NCI-H1105 treated with DMSO at 0.1 percent for 48 hours (cell line): Measurements from ENCODE around the gene ZBTB49.

ENCODE experiments used
- DNase-seq: peaks from one replicate; lab custom pipeline; 2025; lab: John Stamatoyannopoulos, UW

Gene ZBTB49

DNA sequence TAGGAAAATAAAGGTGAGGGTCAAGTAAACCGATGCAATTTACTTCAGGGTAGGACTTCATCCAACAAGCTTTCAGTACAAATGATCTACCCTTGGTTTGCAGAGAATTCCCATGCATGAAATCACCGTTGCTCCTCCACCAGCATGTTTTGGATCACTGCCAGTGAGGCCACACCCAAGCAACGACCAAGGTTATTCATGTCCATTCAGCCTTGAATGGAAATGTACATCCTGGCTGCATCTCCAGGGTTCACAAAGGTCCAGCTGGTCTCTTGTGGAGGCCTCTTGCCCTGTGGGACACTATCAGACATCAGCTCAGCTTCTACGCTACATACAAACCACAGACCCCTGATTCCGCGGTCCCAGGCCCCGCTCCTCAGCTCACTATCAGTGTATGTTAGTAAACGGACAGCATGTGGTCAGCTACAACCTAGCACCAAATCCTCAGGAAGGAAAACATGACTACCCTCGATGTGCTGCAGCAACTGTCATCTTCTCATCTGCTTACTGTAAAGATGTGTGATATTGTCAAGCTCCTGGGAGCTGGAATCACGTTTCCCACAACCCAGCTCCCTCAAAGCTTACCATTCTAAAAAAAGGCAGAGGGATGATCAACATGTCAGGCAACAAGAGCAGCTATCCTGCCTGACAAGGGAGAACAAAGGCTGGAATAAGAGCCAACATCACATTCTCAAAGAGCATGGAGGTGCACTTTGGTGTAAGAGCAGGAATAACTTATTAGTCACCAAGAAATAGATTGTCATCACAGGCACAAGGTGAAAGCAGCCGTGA, 5.0 kb upstream of the ZBTB49 start:
- DNase-seq = no peak

- DNase-seq = no peak
Measured at GRCh38 chr4:4288098-4288497, 2.0 kb upstream of the ZBTB49 start.

GRCh38 chr4:4289055-4289454, 996 bp upstream of the ZBTB49 start:
- DNase-seq = no peak

- DNase-seq = no peak
Measured at GRCh38 chr4:4289597-4289940, 482 bp upstream of the ZBTB49 start.

GRCh38 chr4:4293279-4293678, 3.2 kb downstream of the ZBTB49 start:
- DNase-seq = no peak

DNA sequence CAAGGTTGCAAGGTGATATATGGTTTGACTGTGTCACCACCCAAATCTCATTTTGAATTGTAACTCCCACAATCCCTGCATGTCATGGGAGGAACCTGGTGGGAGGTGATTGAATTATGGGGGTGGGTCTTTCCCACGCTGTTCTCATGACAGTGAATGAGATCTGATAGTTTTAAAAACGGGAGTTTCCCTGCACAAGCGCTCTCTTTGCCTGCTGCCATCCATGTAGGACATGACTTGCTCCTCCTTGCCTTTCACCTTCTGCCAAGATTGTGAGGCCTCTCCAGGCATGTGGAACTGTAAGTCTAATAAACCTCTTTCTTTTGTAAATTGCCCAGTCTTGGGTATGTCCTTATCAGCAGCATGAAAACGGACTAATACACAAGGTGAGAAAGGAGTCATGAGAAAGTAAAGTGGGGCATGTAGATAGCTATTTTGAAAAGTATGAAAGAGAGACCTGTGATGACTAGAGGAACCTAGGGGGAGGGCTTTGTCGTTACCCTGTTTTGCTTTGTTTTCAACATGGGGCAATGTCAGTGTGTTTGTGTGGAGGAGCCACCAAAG, 6.3 kb downstream of the ZBTB49 start:
- no peak for DNase-seq

DNA sequence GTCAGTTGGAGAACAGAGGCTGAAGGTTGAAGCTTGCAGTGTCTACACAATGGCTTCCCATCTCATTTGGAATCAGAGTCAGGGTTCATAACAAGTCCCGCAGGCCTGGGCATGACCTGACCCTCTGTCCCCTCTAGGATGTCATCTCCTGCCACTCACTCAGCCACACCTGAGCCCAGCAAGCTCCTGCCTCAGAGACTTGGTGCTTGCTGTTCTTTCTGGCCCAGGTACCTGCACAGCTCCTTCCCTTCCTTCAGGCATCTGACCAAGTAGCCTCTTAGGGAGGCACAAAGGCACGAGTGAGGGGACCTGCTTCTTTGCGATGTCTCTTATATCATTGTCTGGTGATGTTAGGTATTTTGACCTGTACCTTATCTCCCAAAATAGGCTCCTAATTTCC, 9.0 kb downstream of the ZBTB49 start:
- no peak for DNase-seq

- no peak for DNase-seq
Measured at GRCh38 chr4:4302001-4302400, 11.9 kb downstream of the ZBTB49 start.

- no peak for DNase-seq
Measured at GRCh38 chr4:4302416-4302815, 12.4 kb downstream of the ZBTB49 start.

DNA sequence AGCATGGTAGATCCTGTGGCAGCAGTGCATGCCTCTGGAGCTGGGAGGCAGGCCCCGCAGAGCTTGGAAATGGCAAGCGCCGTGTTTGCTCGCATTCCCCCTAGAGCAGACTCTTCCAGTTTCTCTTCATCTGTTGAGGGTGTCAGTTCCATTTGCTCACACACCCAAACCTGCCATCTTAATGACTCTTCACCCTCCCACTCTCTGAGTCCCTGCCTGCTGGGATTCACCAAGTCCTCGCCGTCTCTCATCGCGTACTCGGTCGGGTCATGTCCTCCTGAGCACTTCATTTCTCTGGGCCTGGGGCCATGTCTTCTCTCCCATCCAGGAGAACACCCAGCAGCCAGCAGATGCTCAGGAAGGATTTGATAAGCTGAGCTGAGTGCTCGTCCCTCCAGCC, 16.9 kb downstream of the ZBTB49 start:
- DNase-seq = no peak

GRCh38 chr4:4308800-4309441, 18.9 kb downstream of the ZBTB49 start:
- no peak for DNase-seq

DNA sequence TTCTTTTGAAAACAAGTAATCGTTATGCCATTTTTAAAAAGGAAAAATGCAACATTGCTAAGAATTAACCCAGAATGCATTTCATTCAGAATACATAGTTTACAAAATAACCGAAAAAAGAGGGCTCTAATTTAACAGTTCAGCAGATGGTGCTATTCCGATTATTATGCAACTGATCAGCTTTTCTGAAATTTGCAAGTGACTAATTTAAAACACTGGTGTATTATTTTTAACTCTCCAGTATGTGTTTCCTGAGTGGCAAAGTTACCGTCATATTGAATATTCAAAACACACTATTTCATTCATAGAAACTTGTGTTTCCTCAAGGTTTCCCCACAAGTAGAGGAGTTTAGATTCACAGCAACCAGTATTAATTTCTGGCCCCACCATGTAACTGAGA, 21.1 kb downstream of the ZBTB49 start:
- DNase-seq = no peak

- DNase-seq = no peak
Measured at GRCh38 chr4:4315461-4316149, 25.6 kb downstream of the ZBTB49 start.

DNA sequence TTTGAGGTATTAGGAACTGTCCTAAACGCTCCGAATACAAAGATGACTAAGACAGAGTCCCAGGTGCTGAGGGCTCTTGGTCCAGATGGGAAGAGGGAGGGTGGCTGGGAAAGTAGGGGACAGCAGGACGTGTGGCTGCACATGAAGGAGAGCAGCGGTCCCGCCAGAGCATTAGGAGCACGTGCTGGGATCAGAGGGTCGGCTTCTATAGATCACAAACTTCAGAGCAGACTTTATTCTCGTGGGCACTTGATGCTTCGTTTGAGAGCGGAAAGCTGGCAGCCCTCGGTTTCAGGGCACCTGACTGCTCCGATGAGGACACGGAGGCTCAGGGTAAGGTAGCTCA, 26.1 kb downstream of the ZBTB49 start:
- DNase-seq = no peak

DNA sequence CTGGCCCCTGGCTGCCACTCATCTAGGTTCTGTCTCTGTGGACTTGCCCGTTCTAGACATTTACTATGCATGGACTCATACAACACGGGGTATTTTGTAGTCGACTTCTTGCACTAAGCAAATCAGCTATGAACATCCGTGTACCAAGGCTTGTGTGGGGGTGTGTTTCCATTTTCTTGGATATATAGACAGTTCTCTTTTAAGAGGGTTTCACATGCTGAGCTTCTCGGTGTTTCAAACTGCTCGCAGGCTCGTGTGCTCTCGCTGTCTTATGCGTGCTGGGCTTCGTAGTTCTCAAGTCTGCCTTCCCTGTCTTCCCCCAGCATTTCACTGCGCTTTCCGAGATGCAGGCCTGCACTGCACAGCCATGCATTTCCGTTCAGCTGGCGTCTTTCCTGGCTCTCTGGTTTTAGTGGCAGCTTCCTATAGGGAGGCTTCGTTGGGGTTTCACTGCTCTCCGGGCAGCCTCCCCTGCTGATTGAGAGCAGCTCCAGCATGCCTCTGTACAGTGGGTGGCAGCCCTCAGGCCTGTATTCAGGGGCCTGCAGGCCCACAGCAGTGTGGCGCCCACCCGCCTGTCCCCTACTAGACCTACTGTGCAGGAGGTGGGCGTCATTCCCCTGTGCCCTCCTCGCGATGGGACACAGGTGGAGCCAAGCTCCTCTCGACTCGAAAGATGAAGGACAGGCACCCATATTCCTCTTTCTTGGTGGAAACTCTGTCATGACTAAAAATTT, 27.6 kb downstream of the ZBTB49 start:
- no peak for DNase-seq

DNA sequence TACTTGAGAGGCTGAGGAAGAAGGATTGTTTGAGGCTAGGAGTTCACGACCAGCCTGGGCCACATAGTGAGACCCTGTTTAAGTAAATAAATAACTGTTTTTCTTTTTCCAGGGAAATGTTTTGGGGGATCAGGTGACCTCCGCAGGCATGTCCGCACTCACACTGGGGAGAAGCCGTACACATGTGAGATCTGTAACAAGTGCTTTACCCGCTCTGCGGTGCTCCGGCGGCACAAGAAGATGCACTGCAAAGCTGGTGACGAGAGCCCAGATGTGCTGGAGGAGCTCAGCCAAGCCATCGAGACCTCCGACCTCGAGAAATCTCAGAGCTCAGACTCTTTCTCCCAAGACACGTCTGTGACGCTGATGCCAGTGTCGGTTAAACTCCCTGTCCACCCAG, 30.5 kb downstream of the ZBTB49 start:
- no peak for DNase-seq

- no peak for DNase-seq
Measured at GRCh38 chr4:4320951-4321714, 31.1 kb downstream of the ZBTB49 start.

- DNase-seq = no peak
Measured at GRCh38 chr4:4321951-4322688, 32.1 kb downstream of the ZBTB49 start.

- DNase-seq = no peak
Measured at GRCh38 chr4:4323705-4324534, 33.9 kb downstream of the ZBTB49 start.

DNA sequence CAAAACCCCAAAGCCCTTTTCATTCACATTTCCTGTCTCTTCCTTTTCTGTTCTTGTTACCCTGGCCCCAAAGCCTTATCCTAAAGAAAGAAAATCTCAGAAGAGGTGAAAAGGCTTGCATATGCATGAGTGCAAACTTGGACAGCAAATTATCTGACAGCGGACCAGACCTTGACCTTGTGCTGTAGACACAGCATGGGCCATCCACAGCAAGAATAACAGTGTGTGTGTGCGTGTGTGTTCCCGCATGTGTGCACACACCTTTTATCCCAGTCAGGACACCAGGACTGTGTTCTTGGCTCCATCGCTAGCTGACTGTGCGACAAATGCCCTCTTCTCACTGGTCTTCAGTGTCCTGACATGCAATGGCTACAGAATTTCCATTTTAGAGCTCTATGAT, 35.3 kb downstream of the ZBTB49 start:
- DNase-seq = no peak
